Coronary artery (tissue), 2 donors: ENCODE measurements around the gene KIAA0586.

Source experiments
- DNase-seq: peaks from one replicate; pipeline ENCODE4 v3.0.0-alpha.2; 2017; ENCODE audit warnings: low spot score
- H3K27ac ChIP-seq, 2 donors: fragments of 200-600 bp; sonication (generic); one replicate each; pipeline ENCODE4 v1.5.1; 2016 to 2019
- H3K4me3 ChIP-seq: fragments of 200-600 bp; sonication (generic); 2 replicates; pipeline ENCODE4 v1.5.1; 2016; ENCODE audit warnings: mild to moderate bottlenecking, moderate library complexity
- TF ChIP-seq, protein P1 (sequence below): fragments of 200-600 bp; sonication (generic); IDR thresholded peaks from one replicate; pipeline ENCODE4 v1.5.1; 2019; ENCODE audit warnings: antibody characterized with exemption

KIAA0586 gene

GRCh38 chr14:58479975-58480374 lies 52.5 kb downstream of the KIAA0586 start:
- Histone ChIP-seq H3K4me3 (no peak overlapping the region), H3K27ac (no peak overlapping the region)
- DNase-seq: no peak
- TF ChIP-seq, protein P1, sequence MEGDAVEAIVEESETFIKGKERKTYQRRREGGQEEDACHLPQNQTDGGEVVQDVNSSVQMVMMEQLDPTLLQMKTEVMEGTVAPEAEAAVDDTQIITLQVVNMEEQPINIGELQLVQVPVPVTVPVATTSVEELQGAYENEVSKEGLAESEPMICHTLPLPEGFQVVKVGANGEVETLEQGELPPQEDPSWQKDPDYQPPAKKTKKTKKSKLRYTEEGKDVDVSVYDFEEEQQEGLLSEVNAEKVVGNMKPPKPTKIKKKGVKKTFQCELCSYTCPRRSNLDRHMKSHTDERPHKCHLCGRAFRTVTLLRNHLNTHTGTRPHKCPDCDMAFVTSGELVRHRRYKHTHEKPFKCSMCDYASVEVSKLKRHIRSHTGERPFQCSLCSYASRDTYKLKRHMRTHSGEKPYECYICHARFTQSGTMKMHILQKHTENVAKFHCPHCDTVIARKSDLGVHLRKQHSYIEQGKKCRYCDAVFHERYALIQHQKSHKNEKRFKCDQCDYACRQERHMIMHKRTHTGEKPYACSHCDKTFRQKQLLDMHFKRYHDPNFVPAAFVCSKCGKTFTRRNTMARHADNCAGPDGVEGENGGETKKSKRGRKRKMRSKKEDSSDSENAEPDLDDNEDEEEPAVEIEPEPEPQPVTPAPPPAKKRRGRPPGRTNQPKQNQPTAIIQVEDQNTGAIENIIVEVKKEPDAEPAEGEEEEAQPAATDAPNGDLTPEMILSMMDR: no peak

GRCh38 chr14:58484176-58484575 lies 56.7 kb downstream of the KIAA0586 start:
- TF ChIP-seq, protein P1: no peak
- H3K27ac ChIP-seq: no peak overlapping the region
- no peak for DNase-seq
- H3K4me3 ChIP-seq: no peak overlapping the region

DNA sequence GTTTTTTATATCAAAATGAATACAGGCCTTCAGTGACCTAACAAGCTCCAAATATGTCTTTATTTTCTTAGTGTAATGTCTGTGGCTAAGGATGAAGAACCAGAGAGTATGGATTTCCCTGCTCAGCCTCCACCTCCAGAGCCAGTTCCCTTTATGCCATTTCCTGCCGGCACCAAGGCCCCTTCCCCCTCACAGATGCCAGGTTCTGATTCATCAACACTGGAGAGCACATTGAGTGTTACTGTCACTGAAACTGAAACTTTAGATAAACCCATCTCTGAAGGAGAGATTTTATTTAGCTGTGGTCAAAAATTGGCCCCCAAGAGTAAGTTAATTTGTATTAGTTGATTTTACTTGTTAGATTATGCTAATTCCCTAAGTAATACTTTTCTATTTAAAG lies 61.0 kb downstream of the KIAA0586 start:
- TF ChIP-seq, protein P1: no peak
- no peak for DNase-seq
- H3K4me3 ChIP-seq: no peak overlapping the region
- H3K27ac ChIP-seq: no peak overlapping the region

GRCh38 chr14:58491593-58491992 lies 64.1 kb downstream of the KIAA0586 start:
- H3K27ac ChIP-seq: no peak overlapping the region
- no peak overlapping the region for H3K4me3 ChIP-seq
- TF ChIP-seq, protein P1: no peak
- DNase-seq: no peak

- Histone ChIP-seq H3K4me3 (no peak overlapping the region), H3K27ac (no peak overlapping the region)
- DNase-seq: no peak
- TF ChIP-seq, protein P1: no peak
Observed at GRCh38 chr14:58492044-58492443, 64.5 kb downstream of the KIAA0586 start.

- no peak for DNase-seq
- H3K27ac ChIP-seq: no peak overlapping the region
- TF ChIP-seq, protein P1: peak; percentile 57
- H3K4me3 ChIP-seq: no peak overlapping the region
Observed at GRCh38 chr14:58501214-58501816, 73.8 kb downstream of the KIAA0586 start.

GRCh38 chr14:58513272-58513671 lies 85.8 kb downstream of the KIAA0586 start:
- TF ChIP-seq, protein P1: no peak
- DNase-seq: no peak
- Histone ChIP-seq H3K27ac (no peak overlapping the region), H3K4me3 (no peak overlapping the region)
